Pulmonary artery endothelial cell (primary cell): ENCODE data around the gene DEDD2. TPM values are rescaled to one million over a fixed set of nuclear protein-coding genes. Genes with fewer than 3 reads are reported as not detected.
A peak's percentile ranks its signal among the peaks of the same experiment; 100 is the strongest.

Experiments
- DNase-seq: peaks from one replicate; pipeline ENCODE4 v3.0.0-alpha.2; 2011; ENCODE audit warnings: low read depth, low spot score
- total RNA-seq: library from RNA; depleted of rRNA; stranded (reverse); fragments of >200 nt; gene quantifications from 2 replicates; pipeline ENCODE4 v1.2.3, GENCODE V29; 2014

Gene DEDD2
- total RNA-seq, 1 donor from 2014 or later: 16.2 TPM

GRCh38 chr19:42228641-42229040 lies 11.2 kb upstream of the DEDD2 start:
- DNase-seq: no peak

- no peak for DNase-seq
Measured at GRCh38 chr19:42226886-42227285, 9.4 kb upstream of the DEDD2 start.

- no peak for DNase-seq
Measured at GRCh38 chr19:42225718-42226292, 8.3 kb upstream of the DEDD2 start.

- DNase-seq: no peak
Measured at GRCh38 chr19:42224940-42225717, 7.7 kb upstream of the DEDD2 start.

GRCh38 chr19:42220751-42221097 lies 3.2 kb upstream of the DEDD2 start:
- no peak for DNase-seq

- DNase-seq: peak; percentile 87
Measured at GRCh38 chr19:42219812-42220750, 2.6 kb upstream of the DEDD2 start, which contains the start of gene ZNF526. Gene ZNF526 (plus strand): TSS chr19:42220312. CDS start chr19:42224404, 4,092 bp downstream.

GRCh38 chr19:42216653-42217519 lies 591 bp downstream of the DEDD2 start:
- no peak for DNase-seq

- DNase-seq: no peak
Measured at GRCh38 chr19:42214810-42215485, 2.5 kb downstream of the DEDD2 start.

- DNase-seq: no peak
Measured at GRCh38 chr19:42212886-42213285, 4.6 kb downstream of the DEDD2 start.

GRCh38 chr19:42208612-42209011 lies 8.9 kb downstream of the DEDD2 start:
- DNase-seq: no peak

- DNase-seq: no peak
Measured at GRCh38 chr19:42207767-42208271, 9.7 kb downstream of the DEDD2 start.

GRCh38 chr19:42206871-42207755 lies 10.4 kb downstream of the DEDD2 start:
- DNase-seq: no peak

GRCh38 chr19:42204664-42205063 lies 12.8 kb downstream of the DEDD2 start:
- DNase-seq: no peak

- DNase-seq: no peak
Measured at GRCh38 chr19:42203700-42204099, 13.8 kb downstream of the DEDD2 start.

- DNase-seq: no peak
Measured at GRCh38 chr19:42202290-42202880, 15.1 kb downstream of the DEDD2 start.

- DNase-seq: no peak
Measured at GRCh38 chr19:42201489-42202289, 15.8 kb downstream of the DEDD2 start.

- no peak for DNase-seq
Measured at GRCh38 chr19:42200116-42200715, 17.3 kb downstream of the DEDD2 start.
